HG02885 (cell line): Measurements from ENCODE around the gene PTPRU.

Source experiments
- ATAC-seq: cut with Tn5 transposase; IDR thresholded peaks from one replicate; pipeline ENCODE4 v1.9.1; 2021; ENCODE audit warnings: mild to moderate bottlenecking; ENCODE audit not compliant: unreplicated experiment, poor library complexity

PTPRU gene

DNA sequence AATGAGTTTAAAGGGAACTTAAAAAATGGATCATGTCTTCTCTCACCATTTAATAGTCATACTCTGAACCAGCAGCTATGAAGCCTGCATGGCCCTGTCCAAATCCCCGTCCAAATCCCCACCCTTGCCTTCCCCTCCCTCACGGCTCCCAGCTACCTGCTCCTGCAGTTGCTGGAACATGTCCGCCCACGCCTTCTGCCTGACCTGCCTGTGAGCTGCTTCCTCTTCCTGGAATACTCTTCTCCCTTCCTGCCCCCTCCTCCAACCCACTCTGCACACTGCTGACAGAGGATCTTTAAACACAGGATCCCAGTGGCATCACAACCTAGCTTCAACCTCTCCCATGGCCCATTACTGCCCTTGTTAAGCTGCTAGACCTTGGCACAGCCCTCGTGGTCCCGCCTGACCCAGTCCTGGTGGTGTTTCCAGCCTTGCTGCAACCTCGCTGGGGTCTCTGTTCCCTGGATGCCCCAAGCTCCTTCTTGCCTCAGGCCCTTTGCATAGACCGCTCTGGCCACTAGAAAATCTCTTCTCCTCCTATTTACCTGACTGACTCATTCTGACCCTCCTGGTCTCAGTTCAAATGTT is 118.3 kb downstream of the PTPRU start:
- no peak for ATAC-seq

DNA sequence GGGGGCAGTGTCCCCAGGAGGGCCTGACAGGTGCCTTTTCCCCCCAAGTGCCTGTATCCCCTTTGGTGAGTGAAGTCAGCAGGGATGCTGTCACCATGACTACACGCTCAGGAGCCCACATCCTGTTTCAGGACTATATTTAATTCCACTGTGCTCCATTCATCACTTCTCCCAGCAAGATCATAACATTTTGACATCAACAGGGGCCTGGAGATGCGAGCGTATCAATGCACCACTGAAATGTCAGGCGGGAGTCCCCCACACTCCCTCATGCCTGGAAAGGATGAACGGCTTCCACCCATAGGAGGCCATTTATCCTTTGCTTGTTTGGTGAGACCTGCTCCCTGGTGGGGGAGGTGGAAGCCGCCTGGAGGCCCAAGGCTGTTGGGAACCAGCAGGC is 119.1 kb downstream of the PTPRU start:
- ATAC-seq: no peak

DNA sequence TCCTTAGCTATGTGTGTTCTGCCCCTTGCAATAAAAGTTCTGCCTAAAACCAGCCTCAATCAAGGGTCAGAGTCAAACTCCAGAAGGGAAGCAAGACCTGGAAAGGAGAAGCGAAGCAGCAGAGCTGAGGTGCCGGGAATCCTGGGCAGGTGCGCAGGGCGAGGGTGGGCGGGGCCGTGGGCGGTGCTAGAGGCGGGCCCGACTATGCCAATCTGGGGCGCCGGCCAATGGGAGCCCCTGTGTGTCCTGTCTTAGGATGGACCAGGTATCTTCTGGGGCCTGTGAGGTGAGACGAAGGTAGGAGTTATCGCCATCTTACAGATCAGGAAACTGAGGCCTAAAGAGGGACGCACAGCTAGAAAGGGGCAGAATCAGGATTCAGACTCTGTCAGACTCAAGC is 120.3 kb downstream of the PTPRU start:
- ATAC-seq: no peak

DNA sequence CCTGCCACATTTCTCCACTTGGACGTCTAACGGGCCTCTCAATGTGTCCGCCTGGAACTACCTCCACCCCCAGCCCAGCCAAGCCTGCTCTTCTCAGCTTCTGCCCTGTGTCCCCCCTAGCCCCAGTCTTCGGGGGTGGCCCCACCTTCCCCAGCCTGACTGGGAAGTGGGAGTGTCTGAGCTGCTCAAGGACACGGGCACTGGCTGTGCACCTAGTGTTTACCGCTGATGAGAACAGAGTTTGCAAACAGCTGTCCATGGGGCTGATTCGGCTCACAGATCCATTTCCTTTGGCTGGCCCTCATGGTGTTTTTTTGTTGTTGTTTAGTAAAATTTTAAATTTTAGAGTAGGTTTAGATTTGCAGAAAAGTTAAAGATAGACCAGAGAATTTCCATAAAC is 121.1 kb downstream of the PTPRU start:
- ATAC-seq: no peak

DNA sequence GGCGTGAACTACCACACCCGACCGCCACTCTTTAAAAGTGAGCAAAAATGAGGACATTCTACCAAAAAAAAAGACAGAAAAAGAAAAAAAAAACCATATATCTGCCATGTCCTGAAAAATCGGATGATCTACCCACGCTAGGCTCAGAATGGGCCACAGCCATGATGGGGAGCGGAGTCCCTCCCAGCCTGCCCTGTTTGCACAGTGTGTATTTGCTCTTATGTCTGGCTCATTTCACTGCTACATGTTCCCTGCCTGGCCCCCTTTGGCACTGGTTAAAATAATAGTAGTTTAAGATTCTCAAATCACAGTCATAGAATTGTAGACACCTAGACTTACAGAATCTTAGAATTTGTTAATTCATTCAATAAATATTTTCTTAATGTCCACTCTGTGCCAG is 121.9 kb downstream of the PTPRU start:
- no peak for ATAC-seq

DNA sequence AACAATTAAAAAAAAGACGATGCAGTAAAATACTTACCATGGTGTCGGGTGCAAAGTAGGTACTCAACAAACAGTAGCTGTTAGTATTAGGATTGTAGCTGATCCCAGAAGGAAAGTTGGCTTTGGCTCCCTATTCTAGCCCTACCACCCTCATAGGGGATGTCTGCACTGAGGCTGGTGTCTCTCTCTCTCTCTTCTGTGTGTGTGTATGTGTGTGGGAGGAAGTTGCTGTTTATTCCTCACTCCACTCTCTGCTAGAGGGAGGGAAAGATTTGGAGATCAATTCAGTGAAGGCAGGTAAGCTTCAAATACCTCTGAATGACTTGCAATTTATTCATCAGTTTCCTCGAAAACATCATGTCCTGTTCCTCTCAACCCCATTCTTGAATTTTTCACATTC is 124.4 kb downstream of the PTPRU start:
- ATAC-seq: no peak

DNA sequence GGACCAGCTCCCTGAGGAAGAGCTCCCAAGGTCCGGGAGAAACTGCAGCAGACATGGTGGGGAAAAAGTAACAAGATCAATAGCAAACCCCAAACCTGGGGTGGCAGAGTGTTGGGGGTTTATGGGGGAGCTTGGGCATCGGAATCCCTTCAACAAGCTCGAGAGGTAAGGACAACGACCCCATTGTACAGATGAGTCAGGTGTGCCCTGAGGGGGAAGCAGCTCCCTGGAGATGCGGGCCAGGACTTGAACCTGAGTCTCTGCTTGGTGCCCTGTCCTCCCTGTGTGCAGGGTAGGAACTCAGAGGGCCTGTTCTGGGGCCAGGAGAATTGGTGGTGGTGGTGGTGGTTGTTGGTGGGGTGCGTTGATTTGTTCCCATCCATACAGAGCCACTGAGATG is 125.4 kb downstream of the PTPRU start:
- no peak for ATAC-seq

DNA sequence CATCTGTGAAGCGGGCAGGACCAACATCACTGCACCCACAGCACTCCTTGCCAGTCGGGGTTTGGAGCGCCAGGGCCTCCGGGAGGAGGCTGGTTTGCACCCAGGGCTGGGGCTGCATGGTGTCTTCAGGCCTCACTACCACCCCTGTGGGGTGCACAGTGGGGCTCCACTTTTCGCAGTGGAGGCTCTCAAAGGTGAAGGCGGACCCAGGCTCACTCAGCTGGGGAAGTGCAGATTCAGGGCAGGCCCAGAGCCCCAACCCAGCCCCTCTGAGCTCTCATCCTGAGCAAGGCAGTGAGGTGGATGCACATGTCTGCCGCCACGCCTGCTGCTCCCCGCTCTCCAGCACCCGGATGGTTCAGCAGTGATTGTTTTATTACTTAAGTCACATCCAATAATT is 125.8 kb downstream of the PTPRU start:
- ATAC-seq: no peak

DNA sequence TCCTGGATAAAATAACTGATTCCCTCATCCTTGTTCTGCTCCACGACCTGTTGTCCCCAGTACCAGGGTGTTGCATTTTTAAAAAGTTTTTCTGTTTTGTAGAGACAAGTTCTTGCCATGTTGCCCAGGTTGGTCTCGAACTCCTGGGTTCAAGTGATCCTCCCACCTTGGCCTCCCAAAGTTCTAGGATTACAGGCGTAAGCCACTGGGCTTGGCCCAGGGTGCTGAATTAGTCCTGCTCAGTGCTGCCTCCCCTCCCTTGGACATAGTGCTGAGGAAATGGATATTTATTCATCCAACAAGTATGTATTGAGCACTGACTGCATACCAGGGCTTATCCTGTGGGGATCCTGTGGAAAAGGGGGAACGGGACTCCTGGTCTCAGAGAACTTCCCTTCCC is 126.4 kb downstream of the PTPRU start:
- no peak for ATAC-seq

DNA sequence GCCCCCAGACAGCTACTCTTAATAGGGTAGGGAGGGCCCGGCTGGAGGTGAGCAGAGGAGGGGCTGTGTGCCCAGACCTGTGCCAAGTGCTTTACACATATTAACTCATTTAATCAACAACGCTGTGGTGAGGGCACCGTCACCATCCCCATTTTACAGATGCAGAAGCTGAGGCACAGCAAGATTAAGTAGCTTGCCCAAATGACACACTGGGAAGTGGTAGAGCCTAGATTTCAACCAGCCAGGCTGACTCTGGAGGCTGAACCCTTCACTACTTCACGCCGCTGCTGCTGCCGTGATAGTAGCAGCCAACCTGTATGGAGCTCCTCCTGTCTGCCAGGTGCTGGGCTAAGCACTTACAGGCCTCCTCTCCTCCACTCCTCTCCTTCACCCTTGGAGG is 127.2 kb downstream of the PTPRU start:
- ATAC-seq: no peak

DNA sequence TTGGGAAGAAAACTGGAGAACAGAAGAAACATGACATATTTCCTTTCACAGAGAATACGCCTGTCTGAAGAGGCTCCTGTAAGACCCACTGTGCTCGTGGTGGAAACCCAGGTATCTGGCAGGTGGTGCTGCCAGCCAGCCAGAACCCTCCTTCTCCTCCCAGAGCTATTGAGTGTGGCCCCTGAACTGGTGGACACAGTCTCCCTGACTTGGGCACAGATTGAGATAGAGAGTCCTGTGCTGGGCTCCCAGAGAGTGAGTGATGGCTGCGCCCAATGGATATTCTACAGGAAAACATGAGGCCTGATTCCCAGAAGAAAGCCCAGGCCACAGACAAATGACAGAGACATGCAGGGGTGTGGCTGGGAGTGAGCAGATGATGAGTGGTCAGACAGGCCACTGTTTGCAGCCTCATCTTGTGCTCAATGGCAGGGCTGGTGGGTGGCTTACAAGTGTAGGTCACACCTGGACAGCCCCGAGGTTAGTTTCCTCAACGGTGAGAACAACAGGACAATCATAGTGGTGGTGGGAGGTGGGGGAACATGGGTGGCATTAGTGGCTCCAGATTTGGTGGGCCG is 127.9 kb downstream of the PTPRU start:
- ATAC-seq: no peak

DNA sequence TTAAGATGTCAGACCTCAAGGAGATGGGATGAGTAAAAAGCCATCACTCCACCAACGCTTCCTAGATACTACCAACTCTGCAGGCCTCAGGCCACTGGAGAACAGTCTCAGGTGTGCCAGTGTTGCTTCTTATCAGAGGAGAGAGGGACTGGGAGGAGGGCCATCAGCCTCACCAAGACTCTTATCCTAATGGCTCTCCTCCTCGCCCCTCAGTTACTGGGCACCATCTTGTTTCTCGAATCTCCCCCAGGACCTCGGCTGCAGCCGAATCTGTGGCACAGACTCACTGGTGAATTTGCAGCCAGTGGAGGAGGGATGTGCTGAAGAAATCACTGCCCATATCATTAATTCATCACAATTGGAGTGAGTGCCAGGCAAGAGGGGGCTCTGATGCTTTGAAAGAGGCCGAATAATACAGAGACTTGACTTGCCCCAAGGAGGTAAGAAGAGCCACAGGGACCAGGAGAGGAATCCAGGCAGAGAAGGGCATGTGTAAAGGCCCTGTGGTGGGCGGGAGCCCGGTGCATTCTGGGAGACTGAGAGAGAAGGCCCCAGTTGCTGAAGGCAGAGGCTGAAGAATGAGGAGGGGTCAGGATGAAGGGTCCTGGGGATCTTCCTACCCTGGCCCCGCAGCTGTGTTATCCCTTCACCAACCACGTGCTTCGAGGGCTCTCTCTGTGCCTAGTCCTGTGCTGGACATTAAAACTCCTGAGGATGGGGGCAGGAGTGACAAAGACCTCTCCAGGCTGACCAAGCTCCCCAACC is 129.8 kb downstream of the PTPRU start:
- ATAC-seq: no peak

DNA sequence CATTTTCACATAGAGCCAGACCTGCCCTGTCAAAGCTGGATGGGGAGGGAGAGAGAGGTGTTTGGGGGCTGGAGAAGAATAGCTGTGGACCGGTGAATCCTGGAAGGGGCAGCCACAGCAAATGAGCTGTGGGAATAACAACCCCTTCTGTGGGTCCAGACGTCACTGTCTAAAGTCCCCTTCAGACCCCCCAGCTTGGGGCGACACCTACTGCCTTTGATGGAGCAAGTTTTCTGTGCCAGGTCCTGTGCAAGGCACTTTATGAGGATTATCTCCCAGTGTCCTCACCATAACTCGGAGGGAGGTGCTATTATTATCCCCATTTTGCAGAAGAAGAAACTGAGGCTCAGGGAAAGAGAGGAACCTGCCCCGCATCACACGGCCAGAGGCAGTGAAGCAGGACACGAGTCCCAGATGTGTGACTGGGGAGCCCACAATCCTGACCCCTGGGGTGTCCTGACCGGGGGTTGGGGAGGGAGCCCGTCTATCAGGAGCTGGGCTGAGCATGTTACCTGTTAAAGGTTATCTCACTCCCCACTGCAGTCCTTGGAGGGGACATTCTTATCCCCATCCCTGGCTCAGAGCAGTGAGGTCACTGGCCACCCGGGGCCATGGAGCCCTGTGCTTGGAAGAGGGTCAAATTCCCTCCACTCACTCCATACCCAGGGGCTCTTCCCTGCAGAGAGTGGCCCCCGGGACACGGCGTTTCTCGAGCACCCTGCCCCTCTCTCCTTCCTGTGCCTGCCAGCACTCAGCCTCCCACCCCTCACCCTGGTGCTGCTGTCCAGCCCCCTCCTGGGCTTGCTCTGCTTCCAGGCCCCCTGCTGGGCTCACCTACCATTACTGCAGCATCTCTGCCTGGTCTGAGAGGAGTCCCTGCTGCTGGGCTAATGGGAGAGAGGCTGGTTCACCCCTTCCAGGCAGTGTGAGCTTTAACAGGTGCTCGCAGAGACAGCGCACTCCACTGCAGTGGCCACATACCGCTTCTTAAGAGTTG is 132.9 kb downstream of the PTPRU start:
- ATAC-seq: no peak

DNA sequence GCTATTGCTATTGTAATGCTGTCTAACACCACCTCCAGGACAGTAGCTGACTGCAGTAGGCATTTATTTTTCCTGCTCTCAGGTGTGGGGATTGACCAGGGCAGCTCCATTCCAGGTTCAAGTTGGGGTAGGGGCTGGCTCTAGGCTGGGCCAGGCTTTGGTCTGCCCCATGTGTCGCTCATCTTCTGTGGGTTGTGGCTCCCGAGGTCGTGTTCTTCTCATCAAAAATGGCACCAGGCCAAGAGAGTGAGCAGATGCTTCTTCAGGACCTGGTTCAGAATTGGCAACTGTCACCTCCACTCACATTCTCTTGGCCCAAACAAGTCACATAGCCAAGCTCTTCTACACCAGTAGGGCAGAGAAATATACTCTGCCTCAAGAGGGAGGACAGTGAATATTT is 133.7 kb downstream of the PTPRU start:
- ATAC-seq: no peak

DNA sequence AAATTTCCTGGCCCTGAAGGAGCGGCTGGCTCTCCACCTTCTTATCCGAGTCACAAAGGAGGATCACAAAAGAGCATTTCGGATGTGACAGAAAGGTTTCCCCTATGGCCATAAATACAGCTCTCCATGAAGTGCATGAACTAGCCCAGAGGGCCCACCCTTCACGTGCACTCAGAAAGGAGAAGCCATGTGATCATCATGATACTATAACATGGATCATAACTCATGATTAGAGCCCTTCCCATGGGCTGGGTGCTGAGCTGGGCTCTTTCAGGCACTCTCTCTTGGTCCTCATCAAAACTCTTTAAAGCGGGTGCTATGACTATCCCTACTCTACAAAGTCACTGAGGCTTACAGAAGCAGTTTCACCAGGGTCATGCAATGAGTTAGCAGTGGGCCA is 135.0 kb downstream of the PTPRU start:
- ATAC-seq: no peak

DNA sequence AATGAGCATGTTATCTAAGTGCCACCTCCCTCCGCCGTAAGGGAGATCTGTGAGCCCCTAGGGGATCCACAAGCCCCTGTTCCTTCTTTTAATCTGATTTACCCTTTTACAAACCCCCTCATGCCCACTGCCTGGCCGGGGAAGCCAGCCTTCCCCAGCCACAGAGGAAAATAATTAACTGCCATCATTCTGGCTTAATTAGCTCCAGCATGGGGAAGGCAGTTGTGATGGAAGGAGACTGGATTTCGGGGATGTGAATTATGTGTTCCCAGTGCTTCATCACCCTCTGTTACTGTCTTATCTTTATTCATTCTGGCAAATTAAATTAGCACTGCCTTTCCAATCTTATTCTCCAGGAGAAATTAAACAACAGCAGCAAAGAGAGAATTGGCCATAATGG is 135.8 kb downstream of the PTPRU start:
- no peak for ATAC-seq
